Activated CD4-positive, CD25-positive, alpha-beta regulatory T cell (primary cell): ENCODE data around the gene CSGALNACT2.
"Not testable (repeated sequence)": the region's sequence is repeated elsewhere in the genome, so short reads cannot be mapped to it uniquely, and the experiment has no call there.

Experiments
- DNase-seq, 4 experiments: peaks; one replicate each; lab custom pipeline; 2025; lab: John Stamatoyannopoulos, UW

The CSGALNACT2 gene, protein sequence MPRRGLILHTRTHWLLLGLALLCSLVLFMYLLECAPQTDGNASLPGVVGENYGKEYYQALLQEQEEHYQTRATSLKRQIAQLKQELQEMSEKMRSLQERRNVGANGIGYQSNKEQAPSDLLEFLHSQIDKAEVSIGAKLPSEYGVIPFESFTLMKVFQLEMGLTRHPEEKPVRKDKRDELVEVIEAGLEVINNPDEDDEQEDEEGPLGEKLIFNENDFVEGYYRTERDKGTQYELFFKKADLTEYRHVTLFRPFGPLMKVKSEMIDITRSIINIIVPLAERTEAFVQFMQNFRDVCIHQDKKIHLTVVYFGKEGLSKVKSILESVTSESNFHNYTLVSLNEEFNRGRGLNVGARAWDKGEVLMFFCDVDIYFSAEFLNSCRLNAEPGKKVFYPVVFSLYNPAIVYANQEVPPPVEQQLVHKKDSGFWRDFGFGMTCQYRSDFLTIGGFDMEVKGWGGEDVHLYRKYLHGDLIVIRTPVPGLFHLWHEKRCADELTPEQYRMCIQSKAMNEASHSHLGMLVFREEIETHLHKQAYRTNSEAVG

DNA sequence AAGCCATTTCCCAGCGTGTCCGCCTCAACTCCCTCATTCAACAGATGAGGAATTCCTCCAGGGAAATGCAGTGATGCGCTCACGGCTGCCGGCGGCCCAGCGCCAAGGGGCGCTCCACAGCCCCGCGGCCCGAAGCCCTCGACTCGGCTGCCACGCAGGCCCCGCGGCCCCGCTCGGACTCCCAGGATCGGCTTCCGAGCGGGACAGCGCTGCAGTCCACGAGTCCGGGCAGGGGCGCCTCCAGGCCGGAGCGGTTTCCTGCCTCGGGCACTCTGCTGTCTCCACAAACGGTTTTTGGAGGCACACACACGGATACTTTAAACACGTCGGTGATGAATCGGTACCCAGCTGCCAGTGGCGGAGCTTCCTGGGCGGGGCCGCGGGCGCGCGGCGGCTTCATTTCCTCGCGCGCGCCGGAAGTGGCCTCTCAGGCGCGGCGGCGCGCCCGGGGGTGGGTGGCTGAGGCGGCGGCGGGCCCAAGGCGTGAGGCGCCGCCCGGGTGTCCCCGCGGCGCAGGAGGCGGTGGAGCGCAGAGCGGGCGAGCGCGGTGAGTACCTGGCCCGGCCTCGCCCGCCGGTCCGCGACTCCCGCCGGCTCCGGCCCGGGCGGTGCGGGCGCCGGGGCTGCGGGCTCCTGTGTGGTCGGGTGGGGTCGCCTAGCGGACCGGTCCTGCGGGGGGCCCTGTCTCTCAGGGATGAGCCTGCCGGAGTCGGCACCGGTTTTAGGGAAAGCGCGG lies at the start of gene CSGALNACT2:
Gene CSGALNACT2 (plus strand): TSS at position 425 of the 736 bp plus-strand sequence. CDS start 16,705 bp downstream, outside the sequence.
- DNase-seq: peak; percentile 64 to 86 (median 76)

DNA sequence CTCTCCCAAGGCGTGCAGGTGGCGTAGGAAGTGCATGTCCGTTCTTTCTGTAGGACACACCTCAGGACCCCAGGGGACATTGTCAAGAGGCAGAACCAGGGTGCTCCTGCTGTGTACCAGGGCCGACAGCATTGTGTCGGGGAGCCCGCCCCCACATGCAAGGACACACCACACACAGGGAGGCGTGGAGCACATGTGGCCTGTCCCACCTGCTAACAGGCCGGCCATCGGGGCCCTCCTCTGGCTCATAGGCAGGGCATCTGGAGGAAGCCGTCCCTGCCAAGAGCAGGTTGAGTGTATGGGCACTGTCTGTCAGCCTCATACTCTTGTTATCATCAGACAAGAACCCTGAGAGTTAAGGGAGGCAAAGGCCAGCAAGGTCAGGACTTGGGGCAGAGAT lies 48.7 kb upstream of the CSGALNACT2 start:
- DNase-seq: no peak

DNA sequence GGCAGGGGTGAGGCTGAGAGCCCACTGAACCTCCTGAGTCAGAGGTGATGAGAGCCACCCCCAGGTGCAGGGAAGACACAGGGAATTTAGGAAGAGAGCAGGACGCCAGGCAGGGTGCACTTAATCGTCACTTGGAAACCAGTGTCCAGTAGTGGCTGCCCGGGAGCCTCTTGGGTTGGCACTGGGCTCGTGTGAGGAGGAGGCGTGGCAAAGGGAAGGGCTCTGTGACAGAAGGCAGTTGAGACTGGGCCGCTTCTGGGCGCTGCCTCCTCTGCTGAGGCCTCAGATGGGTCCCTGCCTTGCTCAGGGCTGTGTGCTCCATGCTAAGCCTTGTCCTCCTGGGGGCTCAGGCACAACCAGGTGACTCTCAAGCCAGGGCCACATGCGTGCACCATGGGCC lies 48.1 kb upstream of the CSGALNACT2 start:
- no peak for DNase-seq

DNA sequence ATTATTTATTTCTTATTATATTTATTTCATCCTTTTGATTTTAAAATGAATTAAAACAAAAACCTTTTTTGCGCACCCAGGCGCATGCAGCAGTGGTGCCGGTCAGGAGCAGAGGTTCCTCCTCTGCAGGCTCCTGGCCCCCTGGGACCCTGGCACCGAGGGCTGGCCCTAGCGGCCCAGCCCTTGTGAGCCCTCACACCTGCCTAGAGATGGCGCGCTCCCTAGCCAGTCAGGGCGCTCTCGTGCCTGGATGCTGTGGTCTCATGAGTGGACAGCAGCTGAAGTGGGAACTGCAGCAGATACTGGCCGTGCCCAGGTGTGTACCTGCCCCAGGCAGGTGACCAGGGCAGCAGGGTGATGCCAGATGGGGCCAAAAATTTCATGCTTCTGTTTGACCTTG lies 47.6 kb upstream of the CSGALNACT2 start:
- no peak for DNase-seq

DNA sequence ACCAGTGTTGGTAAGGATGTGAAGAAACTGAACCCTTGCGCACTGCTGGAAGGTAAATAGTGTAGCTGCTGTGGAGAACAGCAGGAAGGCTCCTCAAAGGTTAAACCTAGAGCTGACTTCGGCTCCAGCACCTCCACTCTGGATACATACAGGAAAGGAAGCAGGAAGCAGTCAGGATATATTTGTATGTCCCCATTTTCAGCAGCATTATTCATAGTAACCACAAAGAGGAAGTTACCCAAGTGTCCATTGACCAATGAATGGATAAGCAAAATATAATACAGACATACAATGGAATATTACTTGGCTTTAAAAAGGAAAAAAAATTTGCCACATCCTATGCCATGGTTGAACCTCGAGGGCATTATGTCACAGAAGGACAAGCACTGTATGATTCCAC lies 46.4 kb upstream of the CSGALNACT2 start:
- no peak for DNase-seq

DNA sequence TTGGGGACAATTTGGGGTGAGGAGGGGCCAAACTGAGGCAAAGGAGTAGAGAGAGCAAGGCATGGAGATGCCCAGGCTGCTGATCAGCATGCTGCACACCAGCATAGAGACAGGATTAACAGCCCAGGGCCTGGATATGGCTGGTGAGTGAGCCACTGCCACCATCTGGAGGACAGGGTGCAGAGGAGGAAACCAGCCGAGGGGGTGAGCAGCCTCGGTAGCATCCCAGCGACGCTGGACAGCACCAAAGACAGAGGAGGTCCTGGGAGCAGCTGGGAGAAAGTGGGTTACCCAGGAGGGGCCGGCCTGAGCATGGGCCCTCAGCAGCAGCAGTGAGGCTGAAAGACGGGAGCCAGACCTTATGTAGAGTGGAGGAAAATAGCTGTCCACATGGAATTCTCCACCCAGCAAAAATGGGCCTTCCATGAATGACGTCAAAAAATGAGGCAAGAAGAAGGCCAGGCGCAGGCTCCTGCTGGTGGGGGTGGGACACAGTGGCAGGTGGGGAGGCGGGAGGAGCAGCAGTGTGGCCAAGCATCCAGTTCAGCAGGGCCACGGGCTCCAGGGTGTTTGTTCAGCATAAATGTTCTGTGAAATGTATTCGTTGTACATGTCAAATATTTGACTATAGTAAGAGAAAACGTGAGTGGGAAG lies 44.7 kb upstream of the CSGALNACT2 start:
- DNase-seq: no peak

DNA sequence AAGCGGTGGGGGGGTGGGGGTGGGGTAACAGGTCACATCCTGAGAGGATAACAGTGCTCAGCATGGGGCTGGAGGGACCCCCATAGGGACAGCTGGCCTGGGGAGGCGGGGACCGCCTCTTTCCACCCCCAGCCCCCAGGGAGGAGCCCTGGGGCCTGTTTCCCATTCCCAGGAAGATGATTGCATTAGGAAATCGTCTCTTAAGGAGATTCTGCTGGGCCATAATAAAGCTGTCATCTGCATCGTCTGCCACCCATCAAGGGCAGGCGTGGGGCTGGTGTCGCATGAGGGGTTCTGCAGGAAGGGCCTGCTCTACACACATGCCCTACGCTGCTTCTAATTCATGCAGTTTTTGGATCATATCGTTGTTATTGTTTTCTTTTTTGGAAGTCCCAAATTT lies 44.2 kb upstream of the CSGALNACT2 start:
- no peak for DNase-seq

DNA sequence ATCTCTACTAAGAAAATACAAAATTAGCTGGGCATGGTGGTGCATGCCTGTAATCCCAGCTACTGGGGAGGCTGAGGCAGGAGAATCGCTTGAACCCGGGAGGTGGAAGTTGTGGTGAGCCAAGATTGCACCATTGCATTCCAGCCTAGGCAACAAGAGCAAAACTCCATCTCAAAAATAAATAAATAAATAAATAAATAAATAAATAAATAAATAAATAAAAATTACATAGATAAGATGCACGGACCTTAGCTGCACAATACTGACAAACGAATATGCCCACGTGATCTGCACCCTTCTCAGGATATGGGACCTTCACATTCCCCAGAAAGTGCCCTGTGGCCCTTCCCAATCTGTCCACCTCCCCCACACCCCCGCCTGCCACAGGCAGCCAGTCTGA lies 38.9 kb upstream of the CSGALNACT2 start:
- DNase-seq: not testable (repeated sequence)

DNA sequence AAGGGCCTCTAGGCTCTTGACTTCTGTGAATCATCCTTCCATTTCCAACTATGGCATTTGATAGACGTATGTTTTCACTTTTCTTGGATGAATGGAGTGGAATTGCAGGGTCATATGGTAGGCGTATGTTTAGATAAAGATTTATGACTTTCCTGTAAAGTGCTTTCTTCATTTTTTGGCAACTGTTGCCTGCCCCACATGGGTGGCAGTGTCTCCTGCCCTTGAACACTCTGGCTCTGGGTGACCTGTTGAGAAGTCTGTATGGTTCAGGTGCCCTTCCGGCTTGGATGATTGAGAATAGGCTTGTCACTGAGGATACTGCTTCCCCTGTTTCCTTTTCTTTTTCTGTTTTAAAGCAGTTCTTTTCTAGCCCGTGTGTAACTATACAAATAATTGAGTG lies 38.3 kb upstream of the CSGALNACT2 start:
- DNase-seq: no peak

DNA sequence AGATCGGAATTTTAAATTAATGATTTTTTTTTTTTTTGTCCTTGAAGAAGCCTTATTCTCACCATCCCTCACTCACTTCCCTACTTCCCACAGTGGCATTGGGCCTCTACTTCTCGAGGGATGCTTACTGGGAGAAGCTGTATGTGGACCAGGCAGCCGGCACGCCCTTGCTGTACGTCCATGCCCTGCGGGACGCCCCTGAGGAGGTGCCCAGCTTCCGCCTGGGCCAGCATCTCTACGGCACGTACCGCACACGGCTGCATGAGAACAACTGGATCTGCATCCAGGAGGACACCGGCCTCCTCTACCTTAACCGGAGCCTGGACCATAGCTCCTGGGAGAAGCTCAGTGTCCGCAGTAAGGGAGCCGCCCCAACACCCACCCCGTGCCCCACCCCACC lies 37.9 kb upstream of the CSGALNACT2 start:
- no peak for DNase-seq

DNA sequence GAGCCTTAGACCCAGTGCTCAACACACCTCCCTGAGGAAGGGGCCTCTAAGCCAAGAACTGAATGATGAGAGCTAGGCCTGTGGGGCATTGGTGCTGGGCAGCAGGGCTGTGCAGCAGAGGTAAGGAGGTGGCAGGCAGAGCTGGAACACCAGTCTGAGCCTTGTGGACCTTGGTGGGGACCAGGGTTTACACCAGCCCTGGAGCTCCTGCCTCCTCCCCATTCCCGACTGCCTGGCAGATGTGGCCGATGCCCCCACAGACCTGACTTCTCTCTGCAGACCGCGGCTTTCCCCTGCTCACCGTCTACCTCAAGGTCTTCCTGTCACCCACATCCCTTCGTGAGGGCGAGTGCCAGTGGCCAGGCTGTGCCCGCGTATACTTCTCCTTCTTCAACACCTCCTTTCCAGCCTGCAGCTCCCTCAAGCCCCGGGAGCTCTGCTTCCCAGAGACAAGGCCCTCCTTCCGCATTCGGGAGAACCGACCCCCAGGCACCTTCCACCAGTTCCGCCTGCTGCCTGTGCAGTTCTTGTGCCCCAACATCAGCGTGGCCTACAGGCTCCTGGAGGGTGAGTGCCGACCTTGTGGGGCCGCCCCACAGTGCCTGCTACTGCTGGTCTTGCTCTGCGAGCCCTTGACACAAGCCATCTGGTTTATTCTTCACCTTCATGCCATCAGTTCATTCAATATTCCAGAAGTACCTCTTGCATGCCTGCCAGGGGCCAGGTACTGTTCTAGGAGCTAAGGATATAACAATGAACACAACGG lies 36.0 kb upstream of the CSGALNACT2 start:
- no peak for DNase-seq

DNA sequence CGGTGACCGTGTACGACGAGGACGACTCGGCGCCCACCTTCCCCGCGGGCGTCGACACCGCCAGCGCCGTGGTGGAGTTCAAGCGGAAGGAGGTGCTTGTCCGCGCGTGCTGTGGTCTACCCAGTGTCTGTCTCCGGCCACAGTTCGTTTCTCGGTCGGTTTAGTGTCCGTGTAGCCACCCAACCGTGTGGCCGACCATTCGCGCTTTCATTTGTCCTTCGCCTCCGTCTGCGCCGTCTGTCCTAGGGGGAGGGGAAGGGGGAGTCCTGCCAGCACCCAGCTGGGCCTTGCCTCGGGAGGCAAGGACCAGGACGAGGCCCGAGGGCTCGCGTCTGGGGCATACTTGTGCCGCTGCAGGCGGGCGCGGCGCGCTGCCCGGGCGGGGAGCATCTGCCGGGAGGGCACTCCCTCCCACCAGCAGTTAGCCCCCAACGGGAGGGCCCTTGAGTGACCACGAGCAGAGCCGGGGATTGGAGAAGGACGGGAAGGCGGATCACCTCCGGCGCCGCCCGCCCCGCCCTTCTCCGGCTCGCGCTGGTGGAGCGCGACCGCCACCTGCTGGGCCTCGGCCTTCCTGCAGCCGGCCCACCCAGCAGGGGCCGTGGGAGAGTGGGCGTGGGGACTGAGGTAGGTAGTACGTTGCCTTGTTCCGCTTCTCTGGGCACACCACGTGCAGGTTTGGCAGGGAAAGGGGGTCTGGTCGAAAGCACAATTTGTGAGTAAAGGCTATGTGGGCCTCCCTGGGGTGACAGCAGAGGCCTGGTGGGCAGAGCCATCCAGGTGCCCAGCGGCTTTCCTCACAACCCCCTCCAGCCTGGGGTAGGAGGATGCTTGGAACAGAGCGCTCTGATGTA lies 32.9 kb upstream of the CSGALNACT2 start:
- peak; percentile 55 to 61 (median 58) for DNase-seq

DNA sequence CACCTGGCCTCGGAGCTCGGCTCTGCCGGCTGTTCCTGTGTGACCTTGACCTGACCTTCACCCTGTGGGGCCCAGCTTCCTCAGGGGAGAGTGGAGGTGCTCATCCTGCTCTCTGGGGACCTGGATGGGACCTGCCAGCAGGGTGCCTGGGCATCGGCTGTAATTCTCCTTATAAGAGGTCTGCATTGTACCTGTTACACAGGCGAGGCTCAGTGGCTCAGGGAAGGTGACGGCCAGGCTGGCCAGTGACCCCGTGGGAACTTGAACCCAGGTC lies 32.4 kb upstream of the CSGALNACT2 start:
- no peak for DNase-seq

DNA sequence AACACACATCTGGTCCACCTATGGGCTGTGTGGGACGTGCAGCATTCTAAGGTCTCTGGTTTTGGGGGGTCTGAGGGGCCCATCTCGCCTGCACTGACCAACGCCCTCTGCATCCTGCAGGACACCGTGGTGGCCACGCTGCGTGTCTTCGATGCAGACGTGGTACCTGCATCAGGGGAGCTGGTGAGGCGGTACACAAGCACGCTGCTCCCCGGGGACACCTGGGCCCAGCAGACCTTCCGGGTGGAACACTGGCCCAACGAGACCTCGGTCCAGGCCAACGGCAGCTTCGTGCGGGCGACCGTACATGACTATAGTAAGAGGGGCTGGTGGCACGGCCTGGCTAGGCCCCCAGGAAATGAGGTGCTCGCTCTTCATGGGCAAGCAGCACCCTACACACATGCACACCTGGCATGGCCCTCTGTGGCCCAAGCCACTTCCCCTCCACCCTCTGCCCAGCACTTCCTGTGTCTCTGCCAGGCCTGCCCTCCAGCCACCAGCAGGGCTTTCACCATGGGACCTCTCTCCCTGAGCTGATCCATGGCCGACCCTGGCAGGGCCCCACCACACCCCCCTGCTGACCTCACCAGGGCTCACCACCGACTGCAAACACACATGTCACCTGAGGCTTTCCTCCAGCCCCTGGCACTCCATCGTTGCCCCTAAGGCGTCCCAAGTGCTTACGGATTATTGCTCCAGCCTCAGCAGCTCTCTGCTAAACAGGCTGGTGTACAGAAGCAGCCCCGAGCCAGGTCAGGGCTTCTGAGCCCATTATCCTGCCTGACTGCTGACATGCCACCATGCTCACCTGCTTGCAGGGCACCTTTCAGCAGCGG lies 31.8 kb upstream of the CSGALNACT2 start:
- no peak for DNase-seq

DNA sequence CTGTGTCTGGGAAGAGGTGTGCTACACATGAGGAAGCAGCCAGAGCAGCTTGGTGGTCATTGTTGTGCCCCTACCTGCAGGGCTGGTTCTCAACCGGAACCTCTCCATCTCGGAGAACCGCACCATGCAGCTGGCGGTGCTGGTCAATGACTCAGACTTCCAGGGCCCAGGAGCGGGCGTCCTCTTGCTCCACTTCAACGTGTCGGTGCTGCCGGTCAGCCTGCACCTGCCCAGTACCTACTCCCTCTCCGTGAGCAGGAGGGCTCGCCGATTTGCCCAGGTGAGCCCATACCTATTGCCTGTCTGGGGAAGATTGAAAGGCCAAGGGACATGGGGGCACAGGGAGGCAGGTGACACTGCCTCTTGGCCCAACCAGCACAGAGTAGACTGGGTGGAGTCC lies 29.3 kb upstream of the CSGALNACT2 start:
- DNase-seq: no peak

DNA sequence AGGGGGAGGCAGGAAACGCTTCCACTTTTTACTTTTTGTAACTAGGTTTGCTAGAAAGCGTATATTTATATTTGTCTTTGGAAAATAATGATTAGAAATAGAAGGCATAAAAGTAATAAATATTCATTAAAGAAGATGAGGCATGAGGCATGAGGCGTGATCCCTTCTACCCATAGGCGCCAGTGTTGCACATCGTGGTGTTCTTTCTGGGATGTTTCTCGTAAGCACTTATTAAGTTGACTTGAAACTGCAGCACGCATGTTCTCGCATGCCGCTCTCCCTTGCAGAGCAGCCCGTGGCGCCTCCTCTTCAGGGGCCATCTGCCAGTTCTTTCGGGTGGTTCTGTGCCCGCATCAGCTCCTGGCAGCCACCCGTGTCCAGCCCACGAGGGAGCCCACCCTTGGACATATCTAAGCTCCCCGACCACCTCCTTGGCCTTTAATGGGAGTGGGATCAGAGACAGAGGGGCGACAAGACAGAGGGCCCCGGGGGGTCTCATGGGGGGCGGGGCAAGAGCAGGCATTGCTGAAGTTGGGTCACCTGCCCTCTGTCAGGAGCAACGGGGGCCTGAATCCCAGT lies 28.5 kb upstream of the CSGALNACT2 start:
- no peak for DNase-seq

DNA sequence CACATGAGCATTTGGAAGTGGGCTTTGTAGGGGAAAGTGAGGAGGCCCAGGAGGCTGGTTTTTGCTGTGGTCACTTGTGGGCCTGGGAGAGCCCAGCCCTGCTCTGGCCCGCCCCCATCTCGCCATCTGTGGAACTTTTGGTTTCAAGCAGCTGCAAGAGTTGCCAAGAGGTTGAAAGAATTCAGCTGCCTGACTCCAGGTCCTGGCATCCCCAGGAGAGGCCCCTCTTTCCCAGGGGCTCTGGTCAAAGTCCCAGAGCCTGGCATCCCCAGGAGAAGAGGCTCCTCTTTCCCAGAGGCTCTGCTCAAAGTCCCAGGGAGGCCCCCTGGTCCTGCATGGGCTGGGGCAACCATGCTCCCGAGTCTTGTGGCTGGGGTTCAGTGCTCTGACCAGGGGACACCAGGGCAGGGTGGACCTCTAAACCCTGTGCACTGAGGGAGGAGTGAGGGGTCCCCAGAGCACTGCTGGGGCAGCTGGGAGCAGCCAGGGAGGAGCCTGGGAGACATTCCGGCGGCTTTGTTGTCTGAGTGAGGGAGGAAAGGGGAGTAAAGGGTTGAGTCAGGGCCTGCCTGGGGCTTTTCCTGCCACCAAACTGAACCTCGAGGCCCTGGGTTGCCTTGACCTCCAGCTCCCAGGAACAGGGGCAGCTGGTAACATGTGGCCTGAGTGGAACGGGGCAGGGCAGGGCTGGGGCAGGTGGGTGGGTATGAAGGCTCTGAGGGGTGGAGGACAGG lies 27.7 kb upstream of the CSGALNACT2 start:
- DNase-seq: no peak

DNA sequence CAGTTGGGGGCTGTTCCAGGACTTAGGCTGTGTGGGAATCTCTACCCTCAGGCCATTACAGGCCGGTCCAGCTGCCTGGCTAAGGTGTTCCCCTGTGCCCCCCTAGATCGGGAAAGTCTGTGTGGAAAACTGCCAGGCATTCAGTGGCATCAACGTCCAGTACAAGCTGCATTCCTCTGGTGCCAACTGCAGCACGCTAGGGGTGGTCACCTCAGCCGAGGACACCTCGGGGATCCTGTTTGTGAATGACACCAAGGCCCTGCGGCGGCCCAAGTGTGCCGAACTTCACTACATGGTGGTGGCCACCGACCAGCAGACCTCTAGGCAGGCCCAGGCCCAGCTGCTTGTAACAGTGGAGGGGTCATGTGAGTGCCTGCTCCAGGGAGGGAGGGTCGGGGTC lies 27.1 kb upstream of the CSGALNACT2 start:
- DNase-seq: no peak
